ENCODE data around the gene COPB2.

- no peak for TF ChIP-seq EZH2 (IDR thresholded peaks at IDR 0.05; ENCODE audit: borderline replicate concordance, low read depth, low read length, severe bottlenecking)
- TF ChIP-seq CTCF (IDR thresholded peaks at IDR 0.05; ENCODE audit: borderline replicate concordance, extremely low read depth, low read length, poor library complexity, severe bottlenecking) = no peak
Measured at GRCh38 chr3:139328356-139328755, 61.1 kb downstream of the COPB2 start.

Measured in DND-41 (cell line).